HG03520 (cell line): ENCODE results near the gene CLEC1A.

Experiments
- ATAC-seq: cut with Tn5 transposase; IDR thresholded peaks from one replicate; pipeline ENCODE4 v1.9.1; 2021; ENCODE audit warnings: mild to moderate bottlenecking, moderate library complexity; ENCODE audit not compliant: unreplicated experiment

Gene CLEC1A, protein sequence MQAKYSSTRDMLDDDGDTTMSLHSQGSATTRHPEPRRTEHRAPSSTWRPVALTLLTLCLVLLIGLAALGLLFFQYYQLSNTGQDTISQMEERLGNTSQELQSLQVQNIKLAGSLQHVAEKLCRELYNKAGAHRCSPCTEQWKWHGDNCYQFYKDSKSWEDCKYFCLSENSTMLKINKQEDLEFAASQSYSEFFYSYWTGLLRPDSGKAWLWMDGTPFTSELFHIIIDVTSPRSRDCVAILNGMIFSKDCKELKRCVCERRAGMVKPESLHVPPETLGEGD

DNA sequence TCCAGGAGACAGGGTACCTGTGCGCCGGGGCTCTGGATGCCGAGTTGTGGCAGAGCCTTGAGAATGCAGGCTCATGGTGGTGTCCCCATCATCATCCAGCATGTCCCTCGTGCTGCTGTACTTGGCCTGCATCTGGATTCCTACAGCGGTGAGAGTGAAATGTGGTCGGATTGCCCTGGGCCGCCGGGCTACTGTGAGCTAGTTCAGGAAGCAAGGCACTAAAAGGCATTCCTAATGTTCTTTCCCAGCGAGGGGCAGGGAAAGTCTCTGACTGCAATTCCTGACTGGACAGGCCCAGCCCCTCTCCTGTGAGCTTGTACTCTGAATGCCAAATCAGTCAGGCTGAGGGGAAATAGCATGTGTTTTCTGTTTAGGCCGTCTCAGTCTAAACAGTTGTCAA is at the start of gene CLEC1A:
Gene CLEC1A (minus strand): TSS at position 195 of the 400 bp plus-strand sequence. CDS start 63 bp downstream, at position 132.
- ATAC-seq = no peak

DNA sequence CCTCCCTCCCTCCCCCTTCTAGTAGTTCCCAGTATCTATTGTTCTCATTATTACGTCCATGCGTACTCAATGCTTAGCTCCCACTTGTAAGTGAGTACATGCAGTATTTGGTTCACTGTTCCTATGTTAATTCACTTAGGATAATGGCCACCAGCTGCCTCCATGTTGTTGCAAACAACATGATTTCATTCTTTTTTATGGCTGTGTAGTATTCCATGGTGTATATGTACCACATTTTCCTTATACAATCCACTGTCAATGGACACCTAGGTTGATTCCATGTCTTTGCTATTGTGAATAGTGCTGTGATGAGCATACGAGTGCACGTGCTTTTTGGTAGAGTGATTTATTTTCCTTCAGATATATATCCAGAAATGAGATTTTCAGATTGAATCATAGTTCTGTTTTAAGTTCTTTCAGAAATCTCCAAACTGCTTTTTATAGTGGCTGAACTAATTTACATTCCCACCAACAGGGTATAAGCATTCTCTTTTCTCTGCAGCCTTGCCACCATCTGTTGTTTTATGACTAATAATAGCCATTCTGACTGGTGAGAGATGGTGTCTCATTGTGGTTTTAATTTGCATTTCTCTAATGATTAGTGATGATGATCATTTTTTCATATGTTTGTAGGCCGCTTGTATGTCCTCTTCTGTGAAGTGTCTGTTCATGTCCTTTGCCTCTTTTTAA is 49.1 kb upstream of the CLEC1A start:
- peak; percentile 70 for ATAC-seq

DNA sequence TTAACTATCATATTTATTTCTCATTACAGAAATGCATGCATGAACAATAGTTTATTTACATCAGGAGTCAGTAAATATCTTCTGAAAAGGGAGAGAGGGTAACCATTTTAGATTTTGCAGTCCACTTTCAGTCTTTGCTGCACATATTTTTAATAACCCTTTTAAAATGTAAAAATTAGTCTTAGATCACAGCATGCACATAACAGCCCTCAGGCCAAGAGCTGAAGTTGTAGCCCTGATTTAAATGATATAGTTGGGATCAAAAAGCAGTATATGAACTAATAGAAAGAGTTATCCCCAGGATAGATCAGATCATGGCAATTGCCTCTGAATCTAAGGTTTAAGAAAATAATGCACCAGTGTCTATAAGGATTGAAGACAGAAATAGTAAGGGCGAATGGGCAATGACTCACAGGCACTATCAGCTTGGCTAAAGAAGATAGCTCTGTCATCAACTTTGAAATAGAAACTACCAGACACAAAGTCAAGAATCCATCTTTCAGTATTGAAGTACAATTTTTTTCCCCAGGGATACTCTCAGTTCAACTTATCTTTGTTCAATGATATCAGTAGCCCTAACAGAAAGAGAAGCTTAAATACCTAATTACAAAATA is 44.3 kb upstream of the CLEC1A start:
- no peak for ATAC-seq

DNA sequence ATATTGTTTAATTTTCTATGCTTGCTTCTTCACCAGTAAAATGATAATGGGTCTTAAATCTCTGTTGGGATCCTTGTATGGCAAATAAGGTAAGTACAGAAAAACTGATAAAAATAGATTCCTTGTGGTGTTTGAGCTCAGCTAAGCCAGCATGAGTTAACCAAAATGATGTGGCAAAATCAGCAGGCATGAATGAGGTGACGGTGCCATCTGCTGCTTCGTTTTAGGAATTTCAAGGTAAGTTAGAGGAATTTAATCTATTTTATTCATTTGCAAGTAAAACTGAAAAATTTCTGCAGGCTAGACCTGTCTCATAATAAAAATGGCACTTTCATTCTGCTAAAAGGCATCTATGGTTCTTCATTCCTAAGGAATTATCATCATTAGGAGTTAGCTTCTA is 41.2 kb upstream of the CLEC1A start:
- no peak for ATAC-seq

DNA sequence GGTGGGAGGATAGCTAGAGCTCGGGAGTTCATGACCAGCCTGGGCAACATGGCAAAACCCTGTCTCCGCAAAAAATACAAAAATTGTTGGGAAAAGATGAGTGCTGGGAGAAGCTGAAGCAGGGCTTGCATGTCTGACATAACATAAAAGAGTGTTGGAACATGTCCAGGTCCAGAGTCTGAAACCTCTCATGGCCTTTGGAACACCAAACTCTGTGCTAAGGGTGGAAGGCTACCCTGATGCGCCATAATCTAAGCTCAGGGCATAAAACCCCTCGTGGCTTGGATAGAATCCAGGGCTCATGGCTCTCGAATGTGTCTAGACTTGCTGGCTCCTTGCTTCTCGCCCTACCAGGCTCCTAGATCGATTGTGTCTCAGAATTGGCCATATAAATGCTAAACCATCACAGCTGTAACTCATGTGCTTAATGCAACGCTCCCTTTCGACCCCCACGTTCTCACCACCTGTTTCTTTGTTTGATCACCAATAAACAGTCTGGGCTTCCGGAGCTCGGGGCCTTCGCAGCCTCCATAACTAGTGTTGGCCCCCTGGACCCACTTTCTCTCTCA is 37.9 kb upstream of the CLEC1A start:
- no peak for ATAC-seq

DNA sequence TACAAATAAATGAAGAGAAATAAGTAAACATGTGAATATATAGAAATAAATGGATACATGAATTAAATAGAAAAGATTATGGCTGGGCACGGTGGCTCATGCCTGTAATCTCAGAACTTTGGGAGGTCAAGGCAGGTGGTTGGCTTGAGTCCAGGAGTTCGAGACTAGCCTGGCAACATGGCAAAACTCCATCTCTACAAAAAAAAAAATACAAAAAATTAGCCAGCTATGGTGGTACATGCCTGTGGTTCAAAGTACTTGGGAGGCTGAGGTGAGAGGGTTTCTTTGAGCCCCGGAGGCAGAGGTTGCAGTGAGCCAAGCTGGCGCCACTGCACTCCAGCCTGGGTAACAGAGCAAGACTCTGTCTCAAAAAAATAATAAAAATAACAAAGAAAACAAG is 36.3 kb upstream of the CLEC1A start:
- ATAC-seq = no peak

DNA sequence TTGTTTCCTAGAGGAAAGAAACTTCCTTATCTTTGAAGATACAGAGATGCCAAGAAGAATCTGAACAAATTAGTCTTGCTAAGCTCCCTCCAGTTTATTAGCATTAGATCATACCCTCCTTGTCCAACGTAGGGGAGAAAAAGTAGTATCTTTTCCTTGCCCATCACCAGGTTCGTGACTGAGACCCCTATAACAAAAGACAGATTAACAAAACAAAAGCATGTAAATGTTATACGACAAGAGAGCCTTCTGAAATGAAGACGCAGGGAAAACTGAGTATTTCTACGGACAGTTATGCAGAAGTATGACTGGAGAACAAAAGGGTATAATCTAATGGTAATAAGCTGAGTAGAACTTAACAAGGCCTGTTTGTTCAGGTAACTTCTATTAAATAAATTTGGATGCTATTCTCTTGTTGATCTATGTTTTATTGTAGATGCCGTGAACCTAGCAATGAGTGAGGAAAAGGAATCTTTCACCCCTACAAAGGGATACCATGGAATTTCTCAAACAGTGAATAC is 34.1 kb upstream of the CLEC1A start:
- ATAC-seq = no peak

DNA sequence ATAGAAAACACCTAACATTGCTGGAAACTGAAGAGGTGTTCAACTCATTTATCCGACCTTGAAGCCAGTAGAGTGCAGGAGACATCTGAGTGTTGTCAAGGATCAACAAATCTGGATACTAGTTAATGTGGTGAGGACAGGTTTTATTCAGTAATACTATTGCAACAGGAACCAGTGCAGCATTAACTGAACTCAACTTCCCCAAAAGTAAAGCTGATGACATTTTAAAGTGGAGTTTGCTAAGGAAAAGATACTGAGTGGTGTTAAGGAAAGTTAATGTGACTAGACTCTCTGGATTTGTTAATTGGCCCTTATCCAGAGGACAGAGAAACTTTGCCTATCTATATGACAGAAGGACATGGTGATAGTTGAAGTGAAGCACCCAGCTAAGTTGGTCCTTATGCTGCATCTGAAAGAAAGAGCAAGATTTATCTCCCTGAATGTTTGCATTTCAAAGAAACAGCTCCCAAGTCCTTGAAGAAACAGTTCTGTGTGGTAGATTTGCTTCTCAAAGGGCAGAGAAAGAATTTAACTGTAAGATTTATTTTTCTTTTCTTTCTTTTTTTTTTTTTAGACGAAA is 32.4 kb upstream of the CLEC1A start:
- no peak for ATAC-seq

DNA sequence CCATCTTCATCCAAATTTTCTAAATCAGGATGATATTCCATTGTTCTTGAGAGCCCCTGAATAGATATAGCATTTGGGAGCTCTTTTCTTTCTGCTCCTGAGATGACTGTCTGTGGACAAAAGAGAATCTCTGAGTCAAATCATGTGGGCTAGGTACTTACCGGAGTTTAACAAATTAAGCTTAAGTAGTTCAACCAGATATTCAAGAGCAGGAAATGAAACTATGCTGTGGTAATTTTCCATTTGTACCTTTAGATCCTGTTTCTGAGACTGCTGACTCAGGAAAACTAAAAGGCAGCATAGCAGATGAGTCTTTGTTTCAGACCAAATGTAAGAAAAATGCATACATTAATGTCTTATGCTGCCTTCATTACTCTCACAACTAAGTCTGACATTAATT is 31.3 kb upstream of the CLEC1A start, which contains the start of gene CLEC7A:
Gene CLEC7A (minus strand): TSS at position 158 of the 400 bp plus-strand sequence. CDS start 117 bp downstream, at position 41.
- ATAC-seq = peak; percentile 88

DNA sequence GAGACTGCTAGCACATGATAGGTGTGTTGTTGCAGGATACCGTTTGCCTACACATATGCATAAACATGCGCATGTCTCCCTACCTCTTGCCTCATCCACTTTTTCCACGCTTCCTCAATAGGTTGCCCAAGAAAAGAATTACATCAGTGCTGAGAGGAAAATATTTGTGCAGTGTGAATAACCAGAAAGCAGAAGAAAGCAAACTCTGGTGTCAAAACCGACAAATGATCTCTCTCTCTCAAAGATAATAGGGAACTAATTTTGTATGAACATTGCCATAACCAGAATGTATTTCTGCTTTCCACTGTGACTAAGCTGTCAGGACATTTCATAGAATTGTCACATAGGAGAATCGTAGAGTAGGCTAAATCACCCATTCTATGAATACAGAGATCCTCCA is 29.9 kb upstream of the CLEC1A start:
- ATAC-seq = no peak

DNA sequence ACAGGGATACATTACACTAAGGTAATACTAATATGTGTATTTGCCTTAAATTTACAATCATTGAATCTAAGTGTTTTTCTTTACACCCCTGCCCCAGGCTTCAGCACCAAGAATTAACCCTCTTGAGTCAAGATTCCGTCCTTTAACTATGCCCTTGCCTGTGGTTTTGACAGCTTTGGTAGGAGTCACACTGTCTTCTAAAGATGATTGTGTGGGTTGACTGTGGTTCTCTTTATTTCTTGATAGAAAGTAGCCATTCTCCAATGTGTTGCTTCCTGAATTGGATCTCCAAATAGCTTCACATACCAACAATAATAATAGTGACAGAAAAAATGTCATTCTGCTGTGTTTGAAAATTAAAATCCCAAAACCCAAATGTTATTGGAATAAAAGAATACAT is 27.6 kb upstream of the CLEC1A start:
- no peak for ATAC-seq

DNA sequence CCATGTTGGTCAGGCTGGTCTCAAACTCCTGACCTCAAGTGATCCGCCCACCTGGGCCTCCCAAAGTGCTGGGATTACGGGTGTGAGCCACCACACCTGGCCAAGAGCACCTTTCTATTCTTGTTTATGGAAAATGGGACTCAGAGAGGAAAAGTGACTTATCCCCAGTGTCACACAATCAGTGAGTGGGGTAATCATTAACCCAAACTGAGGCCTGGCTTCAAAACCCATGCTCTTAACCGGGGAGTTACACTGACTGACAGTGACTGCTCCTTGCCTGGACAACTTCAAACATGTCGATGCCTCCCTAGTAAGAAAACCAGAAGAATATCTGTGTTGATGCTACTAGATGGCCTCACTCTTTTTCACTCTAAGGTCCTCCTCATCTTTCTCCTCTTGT is 23.9 kb upstream of the CLEC1A start:
- no peak for ATAC-seq

DNA sequence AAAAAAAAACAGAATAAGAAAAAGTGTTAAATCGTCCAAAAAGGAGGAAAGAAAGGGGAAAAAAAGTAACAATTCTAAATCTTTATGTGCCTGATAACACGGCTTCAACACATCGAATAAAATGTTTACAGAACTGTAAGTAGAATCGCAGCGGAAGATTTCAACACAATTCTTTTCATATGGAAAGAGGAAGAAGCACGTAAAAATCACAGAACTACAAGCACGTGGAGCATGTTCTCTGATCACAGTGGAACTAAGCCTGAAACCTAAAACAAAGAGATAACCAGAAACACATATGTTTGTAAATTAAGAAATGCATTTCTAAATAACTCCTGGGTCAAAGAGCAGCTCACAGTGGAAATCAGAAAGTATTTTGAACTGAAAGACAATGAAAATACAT is 22.5 kb upstream of the CLEC1A start:
- no peak for ATAC-seq

DNA sequence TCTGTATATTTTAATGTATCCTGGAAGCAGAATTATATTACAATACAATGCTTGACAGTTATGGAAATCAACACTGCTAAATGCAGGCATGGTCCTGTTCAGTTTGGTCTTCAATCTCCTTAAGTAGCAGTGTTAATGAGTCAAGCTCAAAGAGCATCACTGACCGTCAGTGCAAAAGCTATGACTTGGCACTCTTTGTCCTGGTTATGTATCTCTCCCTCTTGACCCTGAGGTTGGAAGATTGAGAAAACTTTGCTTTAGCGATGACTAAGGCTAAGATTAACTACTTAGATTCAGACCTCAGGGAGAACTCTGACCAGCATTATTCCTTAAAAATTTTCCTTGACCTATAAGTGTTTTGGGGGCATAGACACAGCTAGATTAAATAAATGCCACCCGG is 20.3 kb upstream of the CLEC1A start:
- no peak for ATAC-seq

DNA sequence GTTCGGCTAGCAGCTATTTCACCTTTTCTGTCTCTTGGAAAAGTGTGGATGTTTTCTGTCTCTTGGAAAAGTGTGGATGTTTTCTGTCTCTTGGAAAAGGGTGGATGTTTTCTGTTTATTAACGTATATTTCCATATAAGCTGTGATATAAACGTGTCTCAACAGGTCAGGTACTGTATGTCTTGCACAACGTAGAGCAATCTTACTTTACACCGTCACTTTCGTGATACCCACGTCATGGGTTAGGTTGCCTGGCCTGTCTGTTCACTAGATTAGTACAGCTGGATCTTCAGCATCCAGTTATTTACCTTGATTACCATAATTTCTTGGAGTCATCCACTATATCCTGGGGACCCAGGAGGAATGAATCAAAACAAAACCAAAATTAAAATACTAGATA is 17.1 kb upstream of the CLEC1A start:
- ATAC-seq = no peak

DNA sequence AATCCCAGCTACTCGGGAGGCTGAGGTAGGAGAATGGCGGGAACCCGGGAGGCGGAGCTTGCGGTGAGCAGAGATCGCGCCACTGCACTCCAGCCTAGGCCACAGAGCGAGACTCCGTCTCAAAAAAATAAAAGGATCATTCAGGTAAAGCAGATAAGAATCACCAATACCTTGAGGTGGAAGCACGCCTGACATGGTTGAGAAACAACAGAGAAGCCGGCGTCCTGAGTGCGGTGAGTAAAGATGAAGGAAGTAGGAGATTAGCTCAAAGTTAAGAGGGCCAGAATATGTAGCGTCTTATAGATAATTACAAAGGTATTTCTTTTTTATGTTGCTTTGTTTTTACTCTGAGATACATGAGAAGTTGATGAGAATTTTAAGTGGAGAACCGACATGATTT is 16.5 kb upstream of the CLEC1A start:
- no peak for ATAC-seq

DNA sequence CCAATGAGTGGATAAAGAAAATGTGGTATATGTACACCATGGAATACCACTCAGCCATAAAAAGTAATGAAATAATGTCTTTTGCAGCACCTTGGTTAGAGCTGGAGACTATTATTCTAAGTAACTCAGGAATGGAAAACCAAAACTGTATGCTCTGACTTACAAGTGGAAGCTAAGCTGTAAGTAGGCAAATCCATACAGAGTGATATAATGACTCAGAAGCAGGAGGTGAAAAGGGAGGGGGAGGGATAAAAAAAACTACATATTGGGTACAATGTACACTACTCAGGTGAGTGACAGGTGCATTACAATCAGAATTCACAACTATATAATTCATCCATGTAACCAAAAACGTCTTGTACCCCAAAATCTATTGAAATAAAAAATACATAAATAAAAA is 15.1 kb upstream of the CLEC1A start:
- no peak for ATAC-seq

DNA sequence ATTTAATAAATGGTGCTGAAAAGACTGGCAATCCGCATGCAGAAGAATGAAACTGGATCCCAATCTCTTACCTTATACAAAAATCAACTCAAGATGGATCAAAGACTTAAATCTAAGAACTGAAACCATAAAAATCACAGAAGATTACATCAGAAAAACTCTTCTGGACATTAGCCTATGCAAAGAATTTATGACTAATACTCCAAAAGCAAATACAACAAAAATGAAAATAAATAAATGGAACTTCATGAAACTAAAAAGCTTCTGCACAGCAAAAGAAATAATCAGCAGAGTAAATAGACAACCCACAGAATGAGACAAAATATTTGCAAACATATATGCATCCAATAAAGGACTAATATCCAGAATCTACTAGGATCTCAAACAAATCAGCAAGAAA is 14.3 kb upstream of the CLEC1A start:
- ATAC-seq = no peak

DNA sequence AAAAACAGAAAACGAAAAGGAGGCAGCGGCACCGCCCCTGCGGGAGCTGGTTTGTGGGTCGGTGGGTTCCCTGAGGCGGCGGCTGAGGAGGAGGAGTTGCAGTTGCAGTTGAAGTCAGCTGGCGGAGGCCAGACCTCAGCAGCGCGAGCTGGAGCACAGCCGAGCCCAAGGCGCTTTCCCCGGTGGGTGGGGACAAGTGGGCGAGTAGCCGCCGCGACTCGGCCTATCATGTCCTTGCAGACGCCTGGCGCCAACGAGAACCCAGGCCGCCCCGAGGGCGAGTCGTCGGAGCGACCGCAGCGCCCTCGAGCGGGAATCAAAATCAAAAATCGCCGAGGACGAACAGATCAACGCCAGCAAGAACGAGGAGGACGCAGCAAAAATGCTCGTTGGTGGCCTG is 12.7 kb upstream of the CLEC1A start:
- no peak for ATAC-seq

DNA sequence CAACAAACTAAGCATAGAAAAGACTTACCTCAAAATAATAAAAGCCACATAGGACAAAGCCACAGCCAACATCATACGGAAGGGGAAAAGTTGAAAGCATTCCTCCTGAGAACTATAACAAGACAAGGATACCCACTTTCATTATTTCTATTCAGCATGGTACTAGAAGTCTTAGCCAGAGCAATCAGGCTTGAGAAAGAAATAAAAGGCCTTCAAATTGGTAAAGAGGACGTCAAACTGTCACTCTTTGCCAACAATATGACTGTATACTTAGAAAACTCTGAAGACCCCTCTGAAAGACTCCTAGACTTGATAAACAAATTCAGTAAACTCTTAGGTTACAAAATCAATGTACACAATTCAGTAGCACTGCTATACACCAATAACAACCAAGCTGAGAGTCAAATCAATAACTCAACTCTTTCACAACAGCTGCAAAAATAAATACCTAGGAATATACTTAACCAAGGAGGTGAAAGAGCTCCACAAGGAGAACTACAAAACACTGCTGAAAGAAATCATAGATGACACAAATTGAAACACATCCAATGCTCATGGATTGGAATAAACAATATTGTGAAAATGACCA is 11.6 kb upstream of the CLEC1A start:
- no peak for ATAC-seq

DNA sequence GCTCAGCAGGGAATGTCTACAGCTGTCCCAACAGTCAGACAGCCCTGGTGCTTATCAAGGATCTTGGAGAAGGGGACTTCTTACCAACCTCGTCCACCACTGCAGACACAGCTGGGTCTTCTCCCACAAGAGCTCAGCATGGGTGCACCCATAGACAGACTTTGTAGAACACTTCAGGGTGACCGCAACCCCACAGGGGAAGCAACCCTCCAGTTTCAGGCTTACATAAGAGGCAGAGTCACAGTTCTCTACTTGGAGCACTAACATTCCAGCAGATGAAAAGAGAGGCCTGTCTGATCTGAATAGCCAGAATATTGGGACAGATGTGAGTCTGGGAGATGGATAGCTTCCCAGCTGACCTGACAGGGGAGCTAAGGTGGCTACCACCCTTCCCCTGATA is 3.5 kb upstream of the CLEC1A start:
- ATAC-seq = no peak
